Jurkat, Clone E6-1 (cell line): Measurements from ENCODE around the gene SLC6A15. TPM values are rescaled to one million over a fixed set of nuclear protein-coding genes. Genes with fewer than 3 reads are reported as not detected.
A peak's percentile ranks its signal among the peaks of the same experiment; 100 is the strongest.

Experiments
- DNase-seq: peaks from one replicate; pipeline ENCODE4 v3.0.0-alpha.2; 2011; ENCODE audit warnings: low read depth, low spot score
- H3K4me3 ChIP-seq: 2 replicates; pipeline ENCODE4 v1.5.1; 2011; ENCODE audit warnings: mild to moderate bottlenecking, low read length, control low read depth, moderate library complexity
- polyA plus RNA-seq: library from polyadenylated mRNA; unstranded; fragments of >200 nt; gene quantifications from one replicate; pipeline ENCODE4 v1.2.1, GENCODE V29; 2012; ENCODE audit warnings: missing spikeins; ENCODE audit not compliant: insufficient read length, insufficient read depth

SLC6A15 gene
- not detected for polyA plus RNA-seq

- DNase-seq = no peak
- peak within 1 kb of the TSS; percentile 53 for H3K4me3 ChIP-seq
Measured at GRCh38 chr12:84912198-84913128, at the start of gene SLC6A15. Gene SLC6A15 (minus strand): TSS chr12:84912799. CDS start chr12:84892120, 20,679 bp downstream.

- no peak for DNase-seq
- no peak overlapping the region for H3K4me3 ChIP-seq
Measured at GRCh38 chr12:84960918-84961317, 48.3 kb upstream of the SLC6A15 start.

GRCh38 chr12:84955298-84955697 lies 42.7 kb upstream of the SLC6A15 start:
- H3K4me3 ChIP-seq = no peak overlapping the region
- DNase-seq = no peak

GRCh38 chr12:84954415-84954814 lies 41.8 kb upstream of the SLC6A15 start:
- H3K4me3 ChIP-seq = no peak overlapping the region
- no peak for DNase-seq

- no peak overlapping the region for H3K4me3 ChIP-seq
- no peak for DNase-seq
Measured at GRCh38 chr12:84950971-84951546, 38.5 kb upstream of the SLC6A15 start.

GRCh38 chr12:84946753-84947152 lies 34.2 kb upstream of the SLC6A15 start:
- DNase-seq = no peak

GRCh38 chr12:84937415-84937814 lies 24.8 kb upstream of the SLC6A15 start:
- no peak overlapping the region for H3K4me3 ChIP-seq
- DNase-seq = no peak

More at GRCh38 chr12:84946753-84947152, 34.2 kb upstream of the SLC6A15 start:
- H3K4me3 ChIP-seq = no peak overlapping the region

GRCh38 chr12:84929501-84929900 lies 16.9 kb upstream of the SLC6A15 start:
- DNase-seq = no peak

GRCh38 chr12:84924981-84925380 lies 12.4 kb upstream of the SLC6A15 start:
- DNase-seq = no peak
- H3K4me3 ChIP-seq = no peak overlapping the region

More at GRCh38 chr12:84929501-84929900, 16.9 kb upstream of the SLC6A15 start:
- H3K4me3 ChIP-seq = no peak overlapping the region

GRCh38 chr12:84922693-84923092 lies 10.1 kb upstream of the SLC6A15 start:
- no peak for DNase-seq
- H3K4me3 ChIP-seq = no peak overlapping the region

GRCh38 chr12:84920331-84920730 lies 7.7 kb upstream of the SLC6A15 start:
- H3K4me3 ChIP-seq = no peak overlapping the region
- DNase-seq = no peak

GRCh38 chr12:84919271-84919670 lies 6.7 kb upstream of the SLC6A15 start:
- no peak for DNase-seq
- no peak overlapping the region for H3K4me3 ChIP-seq

- DNase-seq = no peak
- H3K4me3 ChIP-seq = no peak overlapping the region
Measured at GRCh38 chr12:84913129-84913515, 523 bp upstream of the SLC6A15 start.

- peak; percentile 10 for DNase-seq
- H3K4me3 ChIP-seq = peak overlapping the region; percentile 53
Measured at GRCh38 chr12:84911271-84912197, 1.1 kb downstream of the SLC6A15 start.

GRCh38 chr12:84910549-84911241 lies 1.9 kb downstream of the SLC6A15 start:
- DNase-seq = no peak
- peak overlapping the region; percentile 53 for H3K4me3 ChIP-seq

- no peak overlapping the region for H3K4me3 ChIP-seq
- no peak for DNase-seq
Measured at GRCh38 chr12:84904051-84904450, 8.5 kb downstream of the SLC6A15 start.

- DNase-seq = no peak
- H3K4me3 ChIP-seq = no peak overlapping the region
Measured at GRCh38 chr12:84891106-84891838, 21.3 kb downstream of the SLC6A15 start.

- DNase-seq = no peak
- H3K4me3 ChIP-seq = no peak overlapping the region
Measured at GRCh38 chr12:84889818-84890217, 22.8 kb downstream of the SLC6A15 start.
